VCaP (cell line): ENCODE measurements around the gene EPB42.

Experiments
- H3K27ac ChIP-seq: fragments of 450-650 bp; 2 replicates; pipeline ENCODE4 v1.5.1; 2017
- TF ChIP-seq, protein P1 (sequence below): fragments of 450-650 bp; conservative IDR thresholded peaks from 2 replicates; pipeline ENCODE4 v1.5.1; 2017; ENCODE audit warnings: mild to moderate bottlenecking, moderate library complexity

EPB42 gene

DNA sequence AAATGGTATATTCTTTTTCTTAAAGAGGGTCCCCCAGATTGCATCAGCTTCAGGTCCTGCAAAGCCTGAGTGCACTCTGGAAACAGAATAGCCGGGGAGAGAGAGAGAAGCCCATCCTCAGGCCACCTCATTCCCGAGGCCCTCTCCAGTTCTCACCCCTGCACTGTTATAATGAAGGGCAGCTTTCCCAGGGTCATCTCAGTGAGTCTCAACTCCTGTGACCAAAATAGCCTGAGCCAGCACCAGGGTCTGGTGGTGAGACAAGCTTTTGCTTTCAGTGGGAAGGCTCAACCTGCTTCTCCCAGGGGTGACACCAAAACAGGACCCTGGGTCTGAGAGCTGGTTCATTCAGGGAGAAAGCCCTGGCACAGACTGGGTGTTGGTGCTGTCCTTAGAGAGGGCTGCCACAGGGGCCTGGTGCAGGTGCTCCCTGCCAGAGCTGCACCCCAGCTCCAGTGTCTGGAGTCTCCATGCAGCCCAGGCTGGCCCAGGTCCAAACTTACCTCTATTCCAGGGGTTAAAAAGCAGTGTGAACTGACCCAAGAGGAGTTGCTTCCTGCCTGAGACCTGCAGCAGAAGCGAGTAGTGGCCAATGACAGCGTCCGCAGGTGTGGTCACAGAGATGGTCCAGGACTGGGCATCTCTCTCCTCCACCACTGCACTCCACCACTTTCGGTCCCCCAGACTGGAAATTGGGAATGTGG, 6.1 kb downstream of the EPB42 start:
- TF ChIP-seq, protein P1, sequence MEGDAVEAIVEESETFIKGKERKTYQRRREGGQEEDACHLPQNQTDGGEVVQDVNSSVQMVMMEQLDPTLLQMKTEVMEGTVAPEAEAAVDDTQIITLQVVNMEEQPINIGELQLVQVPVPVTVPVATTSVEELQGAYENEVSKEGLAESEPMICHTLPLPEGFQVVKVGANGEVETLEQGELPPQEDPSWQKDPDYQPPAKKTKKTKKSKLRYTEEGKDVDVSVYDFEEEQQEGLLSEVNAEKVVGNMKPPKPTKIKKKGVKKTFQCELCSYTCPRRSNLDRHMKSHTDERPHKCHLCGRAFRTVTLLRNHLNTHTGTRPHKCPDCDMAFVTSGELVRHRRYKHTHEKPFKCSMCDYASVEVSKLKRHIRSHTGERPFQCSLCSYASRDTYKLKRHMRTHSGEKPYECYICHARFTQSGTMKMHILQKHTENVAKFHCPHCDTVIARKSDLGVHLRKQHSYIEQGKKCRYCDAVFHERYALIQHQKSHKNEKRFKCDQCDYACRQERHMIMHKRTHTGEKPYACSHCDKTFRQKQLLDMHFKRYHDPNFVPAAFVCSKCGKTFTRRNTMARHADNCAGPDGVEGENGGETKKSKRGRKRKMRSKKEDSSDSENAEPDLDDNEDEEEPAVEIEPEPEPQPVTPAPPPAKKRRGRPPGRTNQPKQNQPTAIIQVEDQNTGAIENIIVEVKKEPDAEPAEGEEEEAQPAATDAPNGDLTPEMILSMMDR, result no peak
- H3K27ac ChIP-seq, result no peak overlapping the region

- TF ChIP-seq, protein P1, result no peak
- no peak overlapping the region for H3K27ac ChIP-seq
These were observed 6.6 kb downstream of the EPB42 start for GRCh38 chr15:43214169-43214568.

DNA sequence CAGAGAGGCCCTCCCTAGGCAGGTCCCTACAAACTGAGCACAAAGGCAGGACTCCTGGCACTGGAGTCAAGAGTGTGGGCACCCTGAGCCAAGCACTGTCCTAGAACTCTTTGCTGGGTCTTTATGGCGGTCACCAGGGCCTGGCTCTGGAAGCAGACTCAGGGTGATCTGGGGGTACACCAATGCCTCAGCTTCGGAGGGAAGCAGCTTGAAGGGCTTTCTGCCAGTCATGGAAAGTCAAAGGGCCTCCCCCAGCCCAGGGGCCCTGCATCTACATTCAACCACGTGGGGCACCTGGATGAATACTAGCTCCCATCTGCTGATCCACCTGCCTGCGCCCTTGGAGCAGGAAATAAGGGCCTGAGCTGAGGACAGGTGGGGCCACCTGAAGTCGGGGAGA, 7.4 kb downstream of the EPB42 start:
- H3K27ac ChIP-seq, result no peak overlapping the region
- TF ChIP-seq, protein P1, result no peak

- no peak overlapping the region for H3K27ac ChIP-seq
- TF ChIP-seq, protein P1, result no peak
These were observed 7.9 kb downstream of the EPB42 start for GRCh38 chr15:43212951-43213350.

- H3K27ac ChIP-seq, result no peak overlapping the region
- TF ChIP-seq, protein P1, result no peak
These were observed 8.5 kb downstream of the EPB42 start for GRCh38 chr15:43212299-43212698.

- TF ChIP-seq, protein P1, result no peak
- H3K27ac ChIP-seq, result no peak overlapping the region
These were observed 9.5 kb downstream of the EPB42 start for GRCh38 chr15:43211224-43211735.

- TF ChIP-seq, protein P1, result no peak
- H3K27ac ChIP-seq, result no peak overlapping the region
These were observed 10.0 kb downstream of the EPB42 start for GRCh38 chr15:43210807-43211206.
